GM12892 (cell line): Measurements from ENCODE around the gene CORO1C.

Source experiments
- POLR2A ChIP-seq: IDR thresholded peaks from 2 replicates; pipeline ENCODE4 v1.6.1; 2011; ENCODE audit warnings: low read depth, low read length, control low read depth
- POLR2AphosphoS5 ChIP-seq: IDR thresholded peaks from 2 replicates; pipeline ENCODE4 v1.6.1; 2011; ENCODE audit warnings: low read depth, low read length, control low read depth
- TAF1 ChIP-seq: IDR thresholded peaks from 2 replicates; pipeline ENCODE4 v1.6.1; 2011; ENCODE audit warnings: low read depth, mild to moderate bottlenecking, control low read depth, low read length, borderline replicate concordance

GRCh38 chr12:108646600-108647579 is 84.4 kb downstream of the CORO1C start:
- TF ChIP-seq POLR2A (no peak), POLR2AphosphoS5 (no peak), TAF1 (no peak)
